ENCODE data around the gene NELL1.

- TF ChIP-seq POLR2A (IDR thresholded peaks at IDR 0.05): no peak
- TF ChIP-seq, protein P1, sequence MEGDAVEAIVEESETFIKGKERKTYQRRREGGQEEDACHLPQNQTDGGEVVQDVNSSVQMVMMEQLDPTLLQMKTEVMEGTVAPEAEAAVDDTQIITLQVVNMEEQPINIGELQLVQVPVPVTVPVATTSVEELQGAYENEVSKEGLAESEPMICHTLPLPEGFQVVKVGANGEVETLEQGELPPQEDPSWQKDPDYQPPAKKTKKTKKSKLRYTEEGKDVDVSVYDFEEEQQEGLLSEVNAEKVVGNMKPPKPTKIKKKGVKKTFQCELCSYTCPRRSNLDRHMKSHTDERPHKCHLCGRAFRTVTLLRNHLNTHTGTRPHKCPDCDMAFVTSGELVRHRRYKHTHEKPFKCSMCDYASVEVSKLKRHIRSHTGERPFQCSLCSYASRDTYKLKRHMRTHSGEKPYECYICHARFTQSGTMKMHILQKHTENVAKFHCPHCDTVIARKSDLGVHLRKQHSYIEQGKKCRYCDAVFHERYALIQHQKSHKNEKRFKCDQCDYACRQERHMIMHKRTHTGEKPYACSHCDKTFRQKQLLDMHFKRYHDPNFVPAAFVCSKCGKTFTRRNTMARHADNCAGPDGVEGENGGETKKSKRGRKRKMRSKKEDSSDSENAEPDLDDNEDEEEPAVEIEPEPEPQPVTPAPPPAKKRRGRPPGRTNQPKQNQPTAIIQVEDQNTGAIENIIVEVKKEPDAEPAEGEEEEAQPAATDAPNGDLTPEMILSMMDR (IDR thresholded peaks at IDR 0.05): no peak
These were observed 304.7 kb downstream of the NELL1 start for GRCh38 chr11:20973940-20974559.

Measured in body of pancreas (tissue), 4 donors.